HG02678 (cell line): ENCODE results near the gene IGF2BP2.

Experiments
- ATAC-seq: cut with Tn5 transposase; IDR thresholded peaks from one replicate; pipeline ENCODE4 v1.9.1; 2021; ENCODE audit warnings: mild to moderate bottlenecking, moderate library complexity; ENCODE audit not compliant: unreplicated experiment

Gene IGF2BP2

GRCh38 chr3:185737740-185738680 is 86.8 kb downstream of the IGF2BP2 start:
- no peak for ATAC-seq

DNA sequence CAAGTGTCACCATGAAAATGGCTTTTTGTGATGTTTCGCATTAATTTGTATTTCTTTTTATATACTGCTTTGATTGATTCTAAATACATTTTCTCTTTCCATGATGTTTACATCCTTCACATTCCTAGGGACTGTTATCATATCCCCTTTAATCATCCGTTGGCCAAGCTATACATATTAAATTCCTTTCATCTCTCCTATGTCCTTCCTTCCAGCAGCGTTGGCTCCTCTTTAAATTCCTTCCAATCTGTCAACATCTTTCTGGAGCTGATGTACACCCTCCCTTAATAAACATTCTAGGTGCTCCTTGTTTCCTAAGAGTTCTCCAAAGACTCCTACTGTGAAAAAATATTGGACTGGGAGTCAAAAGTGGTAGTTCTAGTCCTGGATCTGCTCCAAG is 87.8 kb downstream of the IGF2BP2 start:
- ATAC-seq, result no peak

DNA sequence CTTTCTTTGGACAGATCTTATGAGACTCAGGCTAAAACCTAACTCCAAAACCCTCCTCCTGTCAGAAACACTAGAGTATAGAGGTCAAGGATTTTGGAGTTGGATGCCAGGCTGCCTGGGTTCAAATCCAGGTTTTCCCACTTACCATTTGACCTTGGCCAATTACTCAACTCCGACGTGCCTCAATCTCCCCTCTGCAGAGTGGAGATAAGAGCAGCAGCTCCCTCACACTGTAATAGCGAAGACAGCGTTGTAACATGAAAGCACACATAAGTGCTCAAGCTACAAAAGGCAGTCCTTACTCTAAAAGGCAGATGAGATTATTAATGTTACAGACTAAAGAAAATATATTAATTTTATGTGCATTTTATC is 90.1 kb downstream of the IGF2BP2 start:
- ATAC-seq, result no peak

DNA sequence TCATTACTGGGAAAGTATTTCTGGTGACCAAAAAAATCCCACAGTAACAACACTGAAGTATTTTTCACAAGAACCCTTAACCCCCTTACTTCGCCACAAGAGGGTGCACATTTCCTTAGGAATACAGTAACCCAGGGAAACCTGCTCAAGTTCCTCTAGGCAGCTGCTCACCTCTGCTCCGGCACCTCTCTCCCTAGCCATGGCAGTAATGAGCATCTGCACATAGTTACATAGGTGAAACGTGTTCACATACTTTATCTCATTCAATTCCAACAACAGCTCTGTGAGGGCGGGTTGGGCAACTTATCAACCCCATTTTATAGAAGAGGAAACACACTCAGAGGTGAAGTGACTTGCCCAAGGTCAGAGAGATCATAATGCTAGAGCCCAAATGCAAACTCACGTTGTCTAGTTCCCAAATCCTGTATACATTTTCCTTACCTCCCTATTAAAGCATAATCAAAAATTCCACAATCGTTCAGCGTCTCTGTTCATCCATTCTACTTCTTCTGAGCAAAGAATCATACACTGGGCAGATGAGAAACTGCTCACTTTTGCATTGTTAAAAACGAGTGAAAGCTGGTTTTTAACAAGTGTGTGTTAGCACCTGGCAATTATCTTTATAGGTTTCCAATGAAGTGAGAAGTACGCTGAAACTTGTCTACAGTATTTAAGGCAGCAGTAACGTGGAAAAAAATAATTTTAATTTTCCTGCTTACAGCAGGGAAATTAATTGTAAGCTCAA is 90.7 kb downstream of the IGF2BP2 start:
- ATAC-seq, result no peak

- ATAC-seq, result no peak
Observed at GRCh38 chr3:185732782-185733181, 92.1 kb downstream of the IGF2BP2 start.

DNA sequence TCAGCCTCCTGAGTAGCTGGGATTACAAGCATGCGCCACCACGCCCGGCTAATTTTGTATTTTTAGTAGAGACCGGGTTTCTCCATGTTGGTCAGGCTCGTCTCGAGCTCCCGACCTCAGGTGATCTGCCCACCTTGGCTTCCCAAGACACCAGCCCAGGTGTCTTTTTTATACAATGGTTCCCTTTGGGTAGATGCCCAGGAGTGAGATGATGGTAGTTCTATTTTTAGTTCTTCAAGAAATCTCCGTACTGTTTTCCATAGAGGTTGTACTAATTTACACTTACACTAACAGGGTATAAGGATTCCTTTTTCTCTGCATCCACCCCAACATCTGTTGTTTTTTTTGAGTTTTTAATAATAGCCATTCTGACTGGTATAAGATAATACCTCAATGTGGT is 94.3 kb downstream of the IGF2BP2 start:
- ATAC-seq, result no peak

DNA sequence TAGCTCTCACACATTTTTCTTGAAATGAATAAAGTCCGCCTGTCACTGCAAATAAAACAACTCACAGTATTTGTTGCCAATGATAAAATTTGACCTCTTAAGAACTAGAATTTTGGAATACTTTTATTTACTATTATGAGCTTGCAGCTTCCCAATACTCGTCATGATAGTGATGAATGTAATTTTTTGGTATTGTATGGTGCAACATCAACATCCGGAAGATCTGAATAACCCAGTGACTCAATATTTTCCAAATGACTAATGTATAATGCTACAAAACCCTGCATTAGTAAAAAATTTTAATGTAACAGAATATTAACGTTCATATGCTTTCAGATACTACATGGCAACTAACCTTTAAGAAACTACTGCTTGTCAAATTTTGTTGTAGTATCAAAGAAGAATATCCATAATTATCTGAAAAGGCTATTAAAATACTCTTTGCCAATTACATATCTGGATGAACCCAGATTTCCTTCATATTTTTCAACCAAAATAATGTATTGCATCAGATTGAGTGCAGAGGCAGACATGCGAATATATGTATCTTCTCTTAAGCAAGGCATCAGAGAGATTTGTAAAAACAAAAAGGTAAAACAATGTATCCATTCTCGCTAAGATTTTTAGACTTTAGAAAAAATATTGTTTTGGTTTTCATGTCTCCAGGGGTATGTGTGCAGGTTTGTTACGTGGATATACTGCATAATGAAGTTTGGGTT is 95.3 kb downstream of the IGF2BP2 start:
- ATAC-seq, result no peak

DNA sequence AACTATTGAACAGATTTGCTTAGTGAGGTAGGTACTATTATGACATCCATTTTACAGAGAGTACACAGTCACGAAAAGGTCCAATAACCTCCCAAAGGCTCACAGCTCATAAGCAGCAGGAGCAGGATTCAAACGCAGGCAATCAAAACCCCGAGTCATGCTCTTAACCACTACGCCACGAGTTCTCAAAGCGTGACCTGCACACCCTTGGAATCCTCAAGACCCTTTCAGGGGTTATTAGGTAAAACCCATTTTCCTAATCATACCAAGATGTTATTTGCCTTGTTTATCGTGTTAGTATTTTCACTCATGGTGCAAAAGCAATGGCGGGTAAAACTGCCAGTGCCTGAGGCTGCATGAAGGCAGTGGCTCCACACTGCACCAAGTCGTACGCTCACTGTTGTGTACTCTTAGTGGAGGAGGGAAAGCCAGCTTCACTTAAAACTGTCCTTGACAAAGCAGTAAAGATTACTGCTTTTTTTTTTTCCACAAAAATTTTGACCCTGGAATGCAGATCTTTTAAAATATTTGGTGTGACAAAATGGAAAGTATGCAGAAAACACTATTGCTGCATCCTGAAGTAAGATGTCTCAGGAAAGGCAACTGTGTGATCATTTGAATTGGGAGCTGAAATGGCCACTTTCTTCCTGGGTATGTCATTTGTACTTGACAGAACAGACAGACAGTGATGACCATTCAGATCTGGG is 96.1 kb downstream of the IGF2BP2 start:
- no peak for ATAC-seq

GRCh38 chr3:185727873-185728272 is 97.0 kb downstream of the IGF2BP2 start:
- no peak for ATAC-seq

GRCh38 chr3:185726254-185726967 is 98.4 kb downstream of the IGF2BP2 start:
- ATAC-seq, result no peak

DNA sequence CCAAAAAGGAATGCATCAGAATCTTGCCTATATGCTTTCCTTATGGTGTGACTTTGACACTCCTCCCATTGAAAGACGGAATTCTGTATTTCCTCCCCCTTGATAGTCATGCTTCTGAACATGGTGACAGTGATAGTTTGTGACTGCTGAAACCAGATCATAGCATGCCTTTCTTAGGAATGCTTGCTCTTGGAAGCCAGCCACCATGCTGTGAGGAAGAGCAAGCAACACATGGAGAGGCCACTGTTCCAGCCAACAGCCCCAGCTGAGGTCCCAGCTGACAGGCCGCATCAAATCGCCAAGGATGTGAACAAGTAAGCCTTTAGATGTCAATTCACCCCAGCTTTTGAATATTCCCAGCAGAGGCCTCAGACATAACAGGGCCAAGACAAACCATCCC is 100.1 kb downstream of the IGF2BP2 start:
- ATAC-seq, result no peak

DNA sequence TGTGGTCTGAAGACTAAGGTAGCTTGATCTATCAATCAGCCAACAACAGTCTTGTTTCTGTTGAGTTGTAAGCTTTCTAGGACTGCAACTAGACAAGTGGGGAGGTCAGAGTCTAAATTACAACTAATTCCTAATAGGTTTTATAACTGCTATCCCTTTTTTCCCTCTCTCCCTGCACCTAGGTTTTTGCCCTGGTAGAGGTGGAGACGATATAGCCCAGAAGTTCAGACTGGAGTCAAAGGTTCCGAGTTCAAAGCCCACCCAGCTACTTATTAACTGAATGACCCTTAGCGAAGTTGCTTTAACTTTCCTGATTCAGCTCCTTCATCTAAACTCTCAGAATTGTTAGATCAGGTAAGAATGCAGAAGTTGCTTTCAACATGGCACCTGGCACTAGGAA is 100.6 kb downstream of the IGF2BP2 start:
- no peak for ATAC-seq

- ATAC-seq, result no peak
Observed at GRCh38 chr3:185722881-185723280, 102.0 kb downstream of the IGF2BP2 start.

- ATAC-seq, result no peak
Observed at GRCh38 chr3:185721970-185722369, 102.9 kb downstream of the IGF2BP2 start.

DNA sequence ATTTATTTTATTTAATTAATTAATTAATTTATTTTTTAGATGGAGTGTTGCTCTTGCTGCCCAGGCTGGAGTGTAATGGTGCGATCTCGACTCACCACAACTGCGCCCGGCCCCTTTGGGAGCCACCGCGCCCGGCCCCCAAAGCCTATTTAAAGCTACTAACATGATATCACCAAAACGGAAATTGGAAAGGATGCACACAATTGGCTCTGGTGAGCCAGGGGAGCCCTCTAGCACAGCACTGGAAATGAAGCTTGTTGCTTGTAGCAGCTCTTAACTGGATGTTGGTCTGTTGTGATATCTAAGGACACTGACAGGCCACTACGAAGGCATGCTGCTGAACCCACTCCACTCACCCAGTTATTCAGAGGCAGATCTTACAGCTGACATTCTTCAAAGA is 104.5 kb downstream of the IGF2BP2 start:
- ATAC-seq, result no peak

DNA sequence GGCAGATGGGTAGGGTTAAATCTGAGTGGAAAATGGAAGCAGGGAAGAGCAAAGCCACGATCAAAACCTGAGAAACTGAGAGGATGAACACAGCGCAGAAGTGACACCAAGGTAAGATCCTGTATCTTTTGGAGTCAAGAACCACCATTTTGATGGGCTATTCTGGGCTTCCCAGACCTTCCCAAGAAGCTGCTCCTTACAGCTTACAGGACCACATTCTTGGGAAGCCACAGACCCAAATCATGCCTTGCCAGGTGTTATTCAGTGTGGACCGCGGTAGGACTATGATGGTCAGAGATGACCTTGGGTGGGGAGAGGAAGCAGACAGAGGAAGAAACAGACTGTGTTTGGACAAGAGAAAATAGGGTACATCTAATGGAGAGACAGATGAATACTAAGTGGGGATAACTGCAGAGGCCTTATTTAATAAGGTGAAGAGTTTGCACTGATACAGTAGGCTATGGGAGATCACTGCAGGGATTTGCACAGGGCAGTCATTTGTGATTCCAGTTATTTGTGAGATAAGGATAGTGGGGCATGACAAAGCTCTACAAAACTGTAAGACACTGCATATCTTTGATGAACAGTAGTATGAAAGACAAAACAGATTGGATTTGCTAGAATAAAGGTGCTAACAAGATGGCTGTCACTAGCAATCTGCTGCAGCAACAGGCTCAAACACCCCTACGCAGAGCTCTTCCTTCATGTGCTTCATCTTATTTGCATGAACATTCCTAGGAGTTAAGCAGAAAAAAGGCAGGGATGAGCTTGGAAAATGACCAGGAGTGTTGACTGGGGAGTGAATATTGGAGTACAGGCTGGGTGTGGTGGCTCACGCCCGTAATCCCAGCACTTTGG is 105.9 kb downstream of the IGF2BP2 start:
- no peak for ATAC-seq

DNA sequence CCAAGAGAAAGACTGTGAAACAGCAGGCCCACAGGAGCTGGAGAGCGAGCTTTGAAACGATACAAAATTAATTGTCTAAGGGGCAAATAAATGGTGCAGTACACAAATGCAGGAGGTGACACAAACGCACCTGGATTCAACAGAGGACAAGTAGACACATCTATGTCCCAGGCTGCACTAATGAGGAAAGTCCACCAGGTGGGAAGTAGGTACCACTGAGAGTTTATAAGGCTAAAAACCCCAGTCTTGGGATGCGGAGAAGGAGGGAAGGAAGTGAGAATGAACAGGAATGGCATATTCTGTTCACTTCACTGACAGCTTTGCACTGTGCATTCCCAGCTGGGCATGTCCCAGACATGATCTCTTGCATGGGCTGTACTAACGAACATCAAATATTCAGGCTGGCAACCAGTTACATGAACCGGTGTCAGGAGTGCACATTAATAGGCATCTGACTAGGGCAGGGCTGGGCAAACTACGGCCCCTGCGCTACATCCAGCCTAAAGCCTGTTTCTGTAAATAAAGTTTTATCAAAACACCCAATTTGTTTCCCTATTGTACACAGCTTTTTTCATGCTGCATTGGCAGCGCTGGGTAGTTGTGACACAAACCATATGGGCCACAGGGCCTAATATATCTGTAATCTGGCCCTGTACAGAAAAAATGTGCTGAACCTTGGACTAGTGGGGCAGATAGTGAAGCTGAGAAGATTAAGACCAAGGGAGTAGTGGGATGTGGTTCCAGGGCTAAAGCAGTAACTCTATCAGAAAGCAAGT is 107.0 kb downstream of the IGF2BP2 start:
- ATAC-seq, result no peak

DNA sequence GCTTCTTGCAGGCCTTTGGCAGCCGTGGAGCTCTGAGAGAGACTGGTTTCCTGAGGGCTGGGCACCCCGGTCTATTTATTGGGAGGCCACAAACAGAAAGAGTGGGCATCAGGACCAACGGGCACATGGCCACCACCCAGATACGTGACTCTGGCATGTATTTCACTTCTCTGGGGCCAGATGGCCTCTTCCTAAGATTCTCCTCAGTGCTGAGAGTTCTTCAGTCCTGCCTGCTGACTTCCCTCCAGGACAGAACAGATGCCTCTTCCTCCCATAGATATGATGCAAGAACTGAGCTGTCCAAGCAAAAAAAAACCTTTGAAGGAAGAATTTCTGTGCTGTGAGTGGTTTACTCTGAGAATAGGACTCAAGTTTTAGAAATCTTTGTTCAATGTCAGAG is 107.7 kb downstream of the IGF2BP2 start:
- ATAC-seq, result no peak
